Mesodermal cell (in vitro differentiated cells): ENCODE results near the gene SCFD2.
"Not testable (repeated sequence)": the region's sequence is repeated elsewhere in the genome, so short reads cannot be mapped to it uniquely, and the experiment has no call there.

Experiments used
- H3K27ac ChIP-seq: 2 replicates; pipeline ENCODE4 v1.7.0; 2013; ENCODE audit warnings: mild to moderate bottlenecking, low read depth, low read length, moderate library complexity; ENCODE audit not compliant: severe bottlenecking
- H3K36me3 ChIP-seq: 2 replicates; pipeline ENCODE4 v1.7.1; 2013; ENCODE audit warnings: mild to moderate bottlenecking, low read length, moderate library complexity; ENCODE audit not compliant: control insufficient read depth, insufficient read depth
- H3K4me1 ChIP-seq: one replicate; pipeline ENCODE4 v1.7.1; 2013; ENCODE audit warnings: mild to moderate bottlenecking, low read length; ENCODE audit not compliant: insufficient read depth, control insufficient read depth, poor library complexity, severe bottlenecking
- H3K4me3 ChIP-seq: 2 replicates; pipeline ENCODE4 v1.7.0; 2013; ENCODE audit warnings: low read length, control low read depth, mild to moderate bottlenecking; ENCODE audit not compliant: insufficient read depth, poor library complexity, severe bottlenecking; ENCODE audit errors: extremely low read depth
- H3K9me3 ChIP-seq: 2 replicates; pipeline ENCODE4 v1.7.1; 2013; ENCODE audit warnings: mild to moderate bottlenecking, low read length, moderate library complexity; ENCODE audit not compliant: control insufficient read depth
- WGBS, 2 experiments: methylation state at CpG; one replicate each; pipeline ENCODE4 v1.1.5; 2013; ENCODE audit warnings: missing lambda C conversion rate in 2 of 2; ENCODE audit not compliant: insufficient coverage in 2 of 2; 5-methylcytosine and 5-hydroxymethylcytosine counted together

Gene SCFD2

GRCh38 chr4:53238352-53238751 is 127.5 kb downstream of the SCFD2 start:
- not testable (repeated sequence) for H3K4me3 ChIP-seq, H3K27ac ChIP-seq, H3K9me3 ChIP-seq, H3K4me1 ChIP-seq, H3K36me3 ChIP-seq
- WGBS, 2 experiments = no CpG with 5 or more reads among the region's 29 CpGs

GRCh38 chr4:53237811-53238210 is 128.1 kb downstream of the SCFD2 start:
- not testable (repeated sequence) for H3K4me3 ChIP-seq, H3K36me3 ChIP-seq, H3K27ac ChIP-seq, H3K9me3 ChIP-seq, H3K4me1 ChIP-seq
- 100% methylated on average over 2 of the region's 26 CpGs; no CpG with 5 or more reads in 1 of the 2 experiments for WGBS, 2 experiments

GRCh38 chr4:53236624-53237023 is 129.2 kb downstream of the SCFD2 start:
- WGBS, 2 experiments = no CpG with 5 or more reads among the region's 2 CpGs
- H3K27ac ChIP-seq, H3K9me3 ChIP-seq, H3K4me1 ChIP-seq, H3K4me3 ChIP-seq, H3K36me3 ChIP-seq: not testable (repeated sequence)

GRCh38 chr4:53235547-53235946 is 130.3 kb downstream of the SCFD2 start:
- Histone ChIP-seq H3K9me3 (no peaks in the 10 kb centered on the region), H3K36me3 (no peaks in the 10 kb centered on the region), H3K4me3 (no peak overlapping the region), H3K4me1 (no peaks in the 10 kb centered on the region), H3K27ac (no peak overlapping the region)
- WGBS, 2 experiments = no CpG with 5 or more reads among the region's 4 CpGs

- H3K4me1 ChIP-seq = no peaks in the 10 kb centered on the region
- no peak overlapping the region for H3K4me3 ChIP-seq
- WGBS, 2 experiments = 100% methylated on average over 2 of the region's 5 CpGs
Measured at GRCh38 chr4:53234669-53235068, 131.2 kb downstream of the SCFD2 start.

GRCh38 chr4:53234111-53234510 is 131.8 kb downstream of the SCFD2 start:
- no peak overlapping the region for H3K4me3 ChIP-seq
- no peaks in the 10 kb centered on the region for H3K36me3 ChIP-seq
- no peaks in the 10 kb centered on the region for H3K4me1 ChIP-seq
- H3K27ac ChIP-seq = no peak overlapping the region
- H3K9me3 ChIP-seq = no peaks in the 10 kb centered on the region

More at GRCh38 chr4:53234669-53235068, 131.2 kb downstream of the SCFD2 start:
- H3K9me3 ChIP-seq = no peaks in the 10 kb centered on the region
- no peak overlapping the region for H3K27ac ChIP-seq
- no peaks in the 10 kb centered on the region for H3K36me3 ChIP-seq

- Histone ChIP-seq H3K4me1 (no peaks in the 10 kb centered on the region), H3K36me3 (no peaks in the 10 kb centered on the region), H3K4me3 (no peak overlapping the region), H3K27ac (no peak overlapping the region), H3K9me3 (no peaks in the 10 kb centered on the region)
- 85 to 90% methylated on average over 1 to 2 of the region's 2 CpGs for WGBS, 2 experiments
Measured at GRCh38 chr4:53233114-53233795, 132.6 kb downstream of the SCFD2 start.

GRCh38 chr4:53232371-53232770 is 133.5 kb downstream of the SCFD2 start:
- H3K27ac ChIP-seq = no peak overlapping the region
- 89 to 94% methylated on average over 2 of the region's 2 CpGs for WGBS, 2 experiments
- H3K36me3 ChIP-seq = no peaks in the 10 kb centered on the region
- H3K4me1 ChIP-seq = no peaks in the 10 kb centered on the region
- H3K9me3 ChIP-seq = no peaks in the 10 kb centered on the region
- no peak overlapping the region for H3K4me3 ChIP-seq

GRCh38 chr4:53228036-53228435 is 137.8 kb downstream of the SCFD2 start:
- Histone ChIP-seq H3K27ac (no peak overlapping the region), H3K4me3 (no peak overlapping the region), H3K9me3 (no peaks in the 10 kb centered on the region), H3K4me1 (no peaks in the 10 kb centered on the region), H3K36me3 (no peaks in the 10 kb centered on the region)
- no CpG with 5 or more reads among the region's 1 CpG for WGBS, 2 experiments

- no peaks in the 10 kb centered on the region for H3K36me3 ChIP-seq
- no CpG with 5 or more reads among the region's 3 CpGs for WGBS, 2 experiments
- no peaks in the 10 kb centered on the region for H3K4me1 ChIP-seq
- no peaks in the 10 kb centered on the region for H3K9me3 ChIP-seq
- no peak overlapping the region for H3K27ac ChIP-seq
- H3K4me3 ChIP-seq = no peak overlapping the region
Measured at GRCh38 chr4:53227451-53227850, 138.4 kb downstream of the SCFD2 start.

- no peaks in the 10 kb centered on the region for H3K4me1 ChIP-seq
- peaks cover 4% of the 10 kb centered on the region for H3K9me3 ChIP-seq
- 79 to 100% methylated on average over 2 of the region's 3 CpGs for WGBS, 2 experiments
- no peak overlapping the region for H3K4me3 ChIP-seq
- no peak overlapping the region for H3K27ac ChIP-seq
- no peaks in the 10 kb centered on the region for H3K36me3 ChIP-seq
Measured at GRCh38 chr4:53221832-53222480, 143.9 kb downstream of the SCFD2 start.
